Measurements from ENCODE around the gene USP49. TPM values are rescaled to one million over a fixed set of nuclear protein-coding genes. Genes with fewer than 3 reads are reported as not detected.

USP49 gene
- total and polyA plus RNA-seq, 2 of the 13 experiments (the other 11 are each of a cell fraction or from before 2014, with no cell fraction given) = 2.9 to 4.3 TPM

DNA sequence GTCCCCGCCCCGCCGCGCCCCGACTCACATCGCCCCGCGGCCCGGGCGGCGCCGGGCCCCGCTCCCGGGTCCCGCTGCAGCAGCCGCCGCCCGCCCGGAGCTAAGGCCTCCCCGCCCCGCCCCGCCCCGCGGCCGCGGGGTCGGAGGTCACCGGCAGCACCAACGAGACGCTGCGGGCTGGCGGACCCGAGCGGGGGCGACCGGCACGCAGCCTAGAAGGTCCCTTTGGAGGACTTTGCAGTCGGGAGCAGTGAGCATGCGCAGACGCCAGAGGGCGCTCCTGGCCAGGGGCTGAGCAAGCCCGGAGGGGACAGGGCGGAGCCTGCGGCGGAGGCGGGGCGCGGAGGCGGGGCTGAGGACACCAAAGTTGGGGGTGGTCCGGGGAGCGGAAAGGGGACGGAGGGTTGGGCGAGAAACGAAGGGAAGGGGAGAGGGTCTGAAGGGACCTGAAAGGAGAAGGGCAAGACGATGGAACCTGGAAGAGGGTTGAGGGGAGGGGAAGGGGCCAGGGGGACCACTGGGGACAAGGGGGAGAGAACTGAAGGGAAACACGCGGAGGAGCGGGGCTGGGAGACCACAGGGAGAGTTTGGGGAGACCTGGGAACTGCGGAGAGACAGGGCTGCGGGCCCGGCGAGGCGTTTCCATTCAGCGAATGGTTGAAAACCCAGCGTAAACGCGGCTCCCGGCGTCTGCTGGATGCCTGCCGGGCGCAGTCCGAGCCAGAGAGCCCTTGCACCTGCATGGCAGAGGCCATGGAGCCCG is 115.2 kb downstream of the USP49 start, which contains the start of gene FRS3 (continued):
- TF ChIP-seq, protein P1, sequence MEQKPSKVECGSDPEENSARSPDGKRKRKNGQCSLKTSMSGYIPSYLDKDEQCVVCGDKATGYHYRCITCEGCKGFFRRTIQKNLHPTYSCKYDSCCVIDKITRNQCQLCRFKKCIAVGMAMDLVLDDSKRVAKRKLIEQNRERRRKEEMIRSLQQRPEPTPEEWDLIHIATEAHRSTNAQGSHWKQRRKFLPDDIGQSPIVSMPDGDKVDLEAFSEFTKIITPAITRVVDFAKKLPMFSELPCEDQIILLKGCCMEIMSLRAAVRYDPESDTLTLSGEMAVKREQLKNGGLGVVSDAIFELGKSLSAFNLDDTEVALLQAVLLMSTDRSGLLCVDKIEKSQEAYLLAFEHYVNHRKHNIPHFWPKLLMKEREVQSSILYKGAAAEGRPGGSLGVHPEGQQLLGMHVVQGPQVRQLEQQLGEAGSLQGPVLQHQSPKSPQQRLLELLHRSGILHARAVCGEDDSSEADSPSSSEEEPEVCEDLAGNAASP (CRISPR knock-in tag; IDR thresholded peaks at IDR 0.05; ENCODE audit: borderline replicate concordance) = peak; percentile 63
- TF ChIP-seq ZNF556 (CRISPR knock-in tag; IDR thresholded peaks at IDR 0.05; ENCODE audit: borderline replicate concordance) (peak; percentile 94), ZNF431 (CRISPR knock-in tag; IDR thresholded peaks at IDR 0.05; ENCODE audit: borderline replicate concordance, low read depth) (peak; percentile 67; the same call in 1 of the 2 replicates), SRY (CRISPR knock-in tag; IDR thresholded peaks at IDR 0.05) (no peak), MYNN (CRISPR knock-in tag; IDR thresholded peaks at IDR 0.05; ENCODE audit: low read depth) (0 out of 2 replicates have a peak, but pooled peaks have one; percentile 19), ZKSCAN8 (CRISPR knock-in tag; IDR thresholded peaks at IDR 0.05; ENCODE audit: borderline replicate concordance) (peak; percentile 59; the same call in 1 of the 2 replicates), ETV5 (CRISPR knock-in tag; IDR thresholded peaks at IDR 0.05; ENCODE audit: borderline replicate concordance) (peak; percentile 64; the same call in 1 of the 2 replicates), MAFK (conservative IDR thresholded peaks at IDR 0.05 in 1 of 2, IDR thresholded peaks at IDR 0.05 in 1 of 2; ENCODE audit: low read length in 2 of 2) (0 out of 4 replicates have a peak, but pooled peaks of 1 of the 2 experiments have one; percentile 1), NCOR1 (IDR thresholded peaks at IDR 0.05; ENCODE audit: borderline replicate concordance, low read length) (no peak), GABPA (IDR thresholded peaks at IDR 0.05; ENCODE audit: low read depth, low read length) (no peak), GABPA (CRISPR knock-in tag; IDR thresholded peaks at IDR 0.05; ENCODE audit: low read depth) (peak; percentile 81), NR2F2 (IDR thresholded peaks at IDR 0.05; ENCODE audit: borderline replicate concordance, low read depth) (peak; percentile 38; the same call in 1 of the 2 replicates), TAF1 (CRISPR knock-in tag; IDR thresholded peaks at IDR 0.05) (peak; percentile 66), U2AF2 (IDR thresholded peaks at IDR 0.05; ENCODE audit: low read depth, low read length) (no peak), ZBTB7A (CRISPR knock-in tag; IDR thresholded peaks at IDR 0.05) (peak; percentile 78; the same call in 1 of the 2 replicates), KDM6A (CRISPR knock-in tag; IDR thresholded peaks at IDR 0.05; ENCODE audit: low read depth) (no peak), ZMYM4 (CRISPR knock-in tag; IDR thresholded peaks at IDR 0.05) (peak; percentile 81), HOXA5 (CRISPR knock-in tag; IDR thresholded peaks at IDR 0.05) (peak; percentile 79)
- TF ChIP-seq, protein P2, sequence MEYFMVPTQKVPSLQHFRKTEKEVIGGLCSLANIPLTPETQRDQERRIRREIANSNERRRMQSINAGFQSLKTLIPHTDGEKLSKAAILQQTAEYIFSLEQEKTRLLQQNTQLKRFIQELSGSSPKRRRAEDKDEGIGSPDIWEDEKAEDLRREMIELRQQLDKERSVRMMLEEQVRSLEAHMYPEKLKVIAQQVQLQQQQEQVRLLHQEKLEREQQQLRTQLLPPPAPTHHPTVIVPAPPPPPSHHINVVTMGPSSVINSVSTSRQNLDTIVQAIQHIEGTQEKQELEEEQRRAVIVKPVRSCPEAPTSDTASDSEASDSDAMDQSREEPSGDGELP (IDR thresholded peaks at IDR 0.05; ENCODE audit: borderline replicate concordance, low read depth) = peak; percentile 21; the same call in 1 of the 2 replicates
- TF ChIP-seq, protein P3, sequence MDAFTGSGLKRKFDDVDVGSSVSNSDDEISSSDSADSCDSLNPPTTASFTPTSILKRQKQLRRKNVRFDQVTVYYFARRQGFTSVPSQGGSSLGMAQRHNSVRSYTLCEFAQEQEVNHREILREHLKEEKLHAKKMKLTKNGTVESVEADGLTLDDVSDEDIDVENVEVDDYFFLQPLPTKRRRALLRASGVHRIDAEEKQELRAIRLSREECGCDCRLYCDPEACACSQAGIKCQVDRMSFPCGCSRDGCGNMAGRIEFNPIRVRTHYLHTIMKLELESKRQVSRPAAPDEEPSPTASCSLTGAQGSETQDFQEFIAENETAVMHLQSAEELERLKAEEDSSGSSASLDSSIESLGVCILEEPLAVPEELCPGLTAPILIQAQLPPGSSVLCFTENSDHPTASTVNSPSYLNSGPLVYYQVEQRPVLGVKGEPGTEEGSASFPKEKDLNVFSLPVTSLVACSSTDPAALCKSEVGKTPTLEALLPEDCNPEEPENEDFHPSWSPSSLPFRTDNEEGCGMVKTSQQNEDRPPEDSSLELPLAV (CRISPR knock-in tag; conservative IDR thresholded peaks at IDR 0.05; ENCODE audit: low read depth) = no peak
- TF ChIP-seq, protein P4, sequence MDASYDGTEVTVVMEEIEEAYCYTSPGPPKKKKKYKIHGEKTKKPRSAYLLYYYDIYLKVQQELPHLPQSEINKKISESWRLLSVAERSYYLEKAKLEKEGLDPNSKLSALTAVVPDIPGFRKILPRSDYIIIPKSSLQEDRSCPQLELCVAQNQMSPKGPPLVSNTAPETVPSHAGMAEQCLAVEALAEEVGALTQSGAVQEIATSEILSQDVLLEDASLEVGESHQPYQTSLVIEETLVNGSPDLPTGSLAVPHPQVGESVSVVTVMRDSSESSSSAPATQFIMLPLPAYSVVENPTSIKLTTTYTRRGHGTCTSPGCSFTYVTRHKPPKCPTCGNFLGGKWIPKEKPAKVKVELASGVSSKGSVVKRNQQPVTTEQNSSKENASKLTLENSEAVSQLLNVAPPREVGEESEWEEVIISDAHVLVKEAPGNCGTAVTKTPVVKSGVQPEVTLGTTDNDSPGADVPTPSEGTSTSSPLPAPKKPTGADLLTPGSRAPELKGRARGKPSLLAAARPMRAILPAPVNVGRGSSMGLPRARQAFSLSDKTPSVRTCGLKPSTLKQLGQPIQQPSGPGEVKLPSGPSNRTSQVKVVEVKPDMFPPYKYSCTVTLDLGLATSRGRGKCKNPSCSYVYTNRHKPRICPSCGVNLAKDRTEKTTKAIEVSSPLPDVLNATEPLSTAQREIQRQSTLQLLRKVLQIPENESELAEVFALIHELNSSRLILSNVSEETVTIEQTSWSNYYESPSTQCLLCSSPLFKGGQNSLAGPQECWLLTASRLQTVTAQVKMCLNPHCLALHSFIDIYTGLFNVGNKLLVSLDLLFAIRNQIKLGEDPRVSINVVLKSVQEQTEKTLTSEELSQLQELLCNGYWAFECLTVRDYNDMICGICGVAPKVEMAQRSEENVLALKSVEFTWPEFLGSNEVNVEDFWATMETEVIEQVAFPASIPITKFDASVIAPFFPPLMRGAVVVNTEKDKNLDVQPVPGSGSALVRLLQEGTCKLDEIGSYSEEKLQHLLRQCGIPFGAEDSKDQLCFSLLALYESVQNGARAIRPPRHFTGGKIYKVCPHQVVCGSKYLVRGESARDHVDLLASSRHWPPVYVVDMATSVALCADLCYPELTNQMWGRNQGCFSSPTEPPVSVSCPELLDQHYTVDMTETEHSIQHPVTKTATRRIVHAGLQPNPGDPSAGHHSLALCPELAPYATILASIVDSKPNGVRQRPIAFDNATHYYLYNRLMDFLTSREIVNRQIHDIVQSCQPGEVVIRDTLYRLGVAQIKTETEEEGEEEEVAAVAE (CRISPR knock-in tag; IDR thresholded peaks at IDR 0.05; ENCODE audit: borderline replicate concordance) = no peak
